ENCODE results near the gene SHH.

The SHH gene

DNA sequence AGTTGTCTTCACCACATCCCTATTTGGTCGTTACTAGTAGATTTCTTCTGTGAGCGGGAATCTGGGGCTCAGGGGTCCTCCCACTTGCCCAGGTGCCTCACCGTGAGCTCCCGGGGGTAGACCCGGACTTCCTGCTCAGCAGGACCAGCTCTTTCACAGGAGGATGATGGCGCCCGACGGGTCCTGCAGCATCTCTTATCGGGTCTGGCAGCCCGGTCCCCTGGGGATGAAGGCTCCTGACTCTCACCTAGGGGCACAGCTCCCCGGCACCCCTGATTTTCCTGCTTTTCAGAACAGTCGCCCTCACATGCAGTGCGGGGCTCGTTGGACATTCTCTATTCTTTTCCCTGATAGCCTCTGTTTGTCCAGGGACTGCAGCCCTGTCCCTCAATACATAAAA lies 33.0 kb upstream of the SHH start:
- no peaks in the 10 kb centered on the region for H3K27me3 ChIP-seq (ENCODE audit: control insufficient read depth, low read length)
- H3K4me3 ChIP-seq (ENCODE audit: low read length) = no peak overlapping the region
- H3K36me3 ChIP-seq (ENCODE audit: control insufficient read depth, low read length) = no peaks in the 10 kb centered on the region
- TF ChIP-seq CTCF (IDR thresholded peaks at IDR 0.05; ENCODE audit: low read depth, low read length, poor library complexity, severe bottlenecking) = no peak
- no peak for TF ChIP-seq EZH2phosphoT487 (IDR thresholded peaks at IDR 0.05; ENCODE audit: borderline replicate concordance, low read length)
- H4K20me1 ChIP-seq (ENCODE audit: control insufficient read depth, insufficient read depth, low read depth, low read length) = no peaks in the 10 kb centered on the region
- no peak overlapping the region for H3K4me2 ChIP-seq (ENCODE audit: low read length)
- H3F3A ChIP-seq (ENCODE audit: control insufficient read depth, insufficient read depth) = no peaks in the 10 kb centered on the region
- H3K4me1 ChIP-seq (ENCODE audit: control insufficient read depth, low read length) = no peaks in the 10 kb centered on the region
- H3K27ac ChIP-seq (ENCODE audit: low read depth, low read length) = no peak overlapping the region
- no peaks in the 10 kb centered on the region for H3K79me2 ChIP-seq (ENCODE audit: control insufficient read depth, low read length)
- no peaks in the 10 kb centered on the region for H3K9me3 ChIP-seq (ENCODE audit: control insufficient read depth, insufficient read depth, low read length)
- no peaks in the 10 kb centered on the region for H3K9me2 ChIP-seq (replicated peaks; ENCODE audit: control insufficient read depth, low read length)

DNA sequence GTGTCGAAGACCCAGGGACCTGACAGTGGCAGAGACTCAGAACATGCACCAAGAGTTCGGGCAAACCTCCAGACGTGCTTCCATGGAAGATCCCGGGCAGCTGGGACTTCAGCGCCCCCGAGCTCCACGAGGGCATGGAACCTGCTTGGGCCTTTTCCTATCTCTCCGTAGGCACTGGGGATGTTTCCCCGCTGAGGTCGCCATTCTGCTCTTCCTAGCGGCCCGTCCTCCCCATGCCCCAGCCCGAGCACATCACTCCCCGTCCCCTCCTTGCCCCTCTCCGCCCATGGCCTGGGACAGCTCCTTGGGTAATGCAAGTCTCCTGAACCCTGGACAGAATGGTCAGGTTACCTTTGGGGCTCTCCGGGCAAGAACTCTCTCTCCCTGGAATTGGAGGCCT lies 32.3 kb upstream of the SHH start:
- no peak overlapping the region for H3K4me2 ChIP-seq (ENCODE audit: low read length)
- no peaks in the 10 kb centered on the region for H3K27me3 ChIP-seq (ENCODE audit: control insufficient read depth, low read length)
- H3F3A ChIP-seq (ENCODE audit: control insufficient read depth, insufficient read depth) = no peaks in the 10 kb centered on the region

GRCh38 chr7:155844019-155844453 lies 31.8 kb upstream of the SHH start:
- Histone ChIP-seq H3K9me3 (ENCODE audit: control insufficient read depth, insufficient read depth, low read length) (no peaks in the 10 kb centered on the region), H4K20me1 (ENCODE audit: control insufficient read depth, insufficient read depth, low read depth, low read length) (no peaks in the 10 kb centered on the region), H3K27ac (ENCODE audit: low read depth, low read length) (no peak overlapping the region), H3K4me2 (ENCODE audit: low read length) (no peak overlapping the region), H3K4me3 (ENCODE audit: low read length) (no peak overlapping the region), H3K27me3 (ENCODE audit: control insufficient read depth, low read length) (no peaks in the 10 kb centered on the region), H3K4me1 (ENCODE audit: control insufficient read depth, low read length) (no peaks in the 10 kb centered on the region), H3K36me3 (ENCODE audit: control insufficient read depth, low read length) (no peaks in the 10 kb centered on the region), H3K79me2 (ENCODE audit: control insufficient read depth, low read length) (no peaks in the 10 kb centered on the region), H3K9me2 (replicated peaks; ENCODE audit: control insufficient read depth, low read length) (no peaks in the 10 kb centered on the region), H3F3A (ENCODE audit: control insufficient read depth, insufficient read depth) (no peaks in the 10 kb centered on the region)
- no peak for TF ChIP-seq EZH2phosphoT487 (IDR thresholded peaks at IDR 0.05; ENCODE audit: borderline replicate concordance, low read length)
- no peak for TF ChIP-seq CTCF (IDR thresholded peaks at IDR 0.05; ENCODE audit: low read depth, low read length, poor library complexity, severe bottlenecking)

More for the DNA sequence above, 32.3 kb upstream of the SHH start:
- Histone ChIP-seq H3K27ac (ENCODE audit: low read depth, low read length) (no peak overlapping the region), H3K36me3 (ENCODE audit: control insufficient read depth, low read length) (no peaks in the 10 kb centered on the region), H4K20me1 (ENCODE audit: control insufficient read depth, insufficient read depth, low read depth, low read length) (no peaks in the 10 kb centered on the region), H3K9me3 (ENCODE audit: control insufficient read depth, insufficient read depth, low read length) (no peaks in the 10 kb centered on the region), H3K4me3 (ENCODE audit: low read length) (no peak overlapping the region), H3K4me1 (ENCODE audit: control insufficient read depth, low read length) (no peaks in the 10 kb centered on the region), H3K79me2 (ENCODE audit: control insufficient read depth, low read length) (no peaks in the 10 kb centered on the region), H3K9me2 (replicated peaks; ENCODE audit: control insufficient read depth, low read length) (no peaks in the 10 kb centered on the region)
- TF ChIP-seq EZH2phosphoT487 (IDR thresholded peaks at IDR 0.05; ENCODE audit: borderline replicate concordance, low read length) = no peak
- TF ChIP-seq CTCF (IDR thresholded peaks at IDR 0.05; ENCODE audit: low read depth, low read length, poor library complexity, severe bottlenecking) = no peak
